ENCODE measurements around the gene BARHL1. TPM values are rescaled to one million over a fixed set of nuclear protein-coding genes. Genes with fewer than 3 reads are reported as not detected.

The BARHL1 gene
- total and polyA plus RNA-seq, 2 donors (not counting 3 experiments of a cell fraction or from before 2014, with no cell fraction given), result not detected

DNA sequence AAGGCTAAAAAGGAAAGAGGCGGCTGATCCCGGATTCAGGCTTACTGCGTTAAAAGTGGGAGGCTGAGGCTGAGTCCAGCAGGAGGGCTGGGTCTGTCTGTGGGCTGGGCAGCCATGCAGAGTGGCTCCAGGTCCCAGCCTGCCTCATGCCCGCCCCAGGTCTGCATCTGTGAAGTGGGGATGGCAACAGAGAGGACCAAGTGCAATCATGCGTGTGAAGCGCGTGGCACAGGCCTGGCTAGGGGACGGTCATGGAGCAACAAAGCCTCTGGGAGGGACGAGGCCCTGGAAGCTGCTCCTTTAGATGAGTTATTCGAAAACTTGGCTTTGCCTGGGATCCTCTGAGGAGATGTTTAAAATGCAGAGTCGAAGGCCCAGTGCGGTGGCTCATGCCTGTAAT is 30.4 kb upstream of the BARHL1 start:
- Histone ChIP-seq H3K9me3 (replicated peaks; ENCODE audit: control insufficient read depth, insufficient read depth, low read length) (no peaks in the 10 kb centered on the region), H4K20me1 (replicated peaks; ENCODE audit: control insufficient read depth, extremely low read depth, insufficient read depth, low read length) (no peaks in the 10 kb centered on the region), H3K27ac (ENCODE audit: insufficient read depth, low read depth, low read length) (no peak overlapping the region), H3K9me1 (replicated peaks; ENCODE audit: control insufficient read depth, extremely low read depth, insufficient read depth, low read length) (no peaks in the 10 kb centered on the region), H3K4me3 (replicated peaks in 1 of 3; ENCODE audit: insufficient read depth in 1 of 3, low read depth in 1 of 3, low read length in 3 of 3) (no peak overlapping the region), H3K9ac (replicated peaks; ENCODE audit: extremely low read depth, insufficient read depth, low read length) (no peak overlapping the region), H3K79me2 (ENCODE audit: control insufficient read depth, insufficient read depth, low read length) (no peaks in the 10 kb centered on the region), H3K4me2 (ENCODE audit: insufficient read depth, low read length) (no peak overlapping the region), H3K36me3 (ENCODE audit: control insufficient read depth in 2 of 2, extremely low read depth in 1 of 2, insufficient read depth in 2 of 2, low read length in 2 of 2) (no peaks in the 10 kb centered on the region), H3K4me1 (ENCODE audit: control insufficient read depth, extremely low read depth, insufficient read depth, low read length) (peaks cover 14% of the 10 kb centered on the region), H2AFZ (ENCODE audit: low read depth, low read length) (no peak overlapping the region), H3K27me3 (ENCODE audit: control insufficient read depth in 2 of 2, insufficient read depth in 2 of 2, low read length in 2 of 2) (no peaks in the 10 kb centered on the region)
- intact Hi-C loops (cut with micrococcal nuclease) (no loop called here), dilution Hi-C loops (cut with MboI; ENCODE audit: extremely low pct_ligation_motif_present, low sequenced_read_pairs) (no loop called here)
- TF ChIP-seq EZH2 (IDR thresholded peaks at IDR 0.05; ENCODE audit: borderline replicate concordance, low read depth, low read length, severe bottlenecking) (no peak), JUN (IDR thresholded peaks at IDR 0.05; ENCODE audit: borderline replicate concordance, insufficient read depth, insufficient read length, low read depth) (no peak), MYC (IDR thresholded peaks at IDR 0.05; ENCODE audit: low read depth, low read length) (no peak)
- TF ChIP-seq, protein P1, sequence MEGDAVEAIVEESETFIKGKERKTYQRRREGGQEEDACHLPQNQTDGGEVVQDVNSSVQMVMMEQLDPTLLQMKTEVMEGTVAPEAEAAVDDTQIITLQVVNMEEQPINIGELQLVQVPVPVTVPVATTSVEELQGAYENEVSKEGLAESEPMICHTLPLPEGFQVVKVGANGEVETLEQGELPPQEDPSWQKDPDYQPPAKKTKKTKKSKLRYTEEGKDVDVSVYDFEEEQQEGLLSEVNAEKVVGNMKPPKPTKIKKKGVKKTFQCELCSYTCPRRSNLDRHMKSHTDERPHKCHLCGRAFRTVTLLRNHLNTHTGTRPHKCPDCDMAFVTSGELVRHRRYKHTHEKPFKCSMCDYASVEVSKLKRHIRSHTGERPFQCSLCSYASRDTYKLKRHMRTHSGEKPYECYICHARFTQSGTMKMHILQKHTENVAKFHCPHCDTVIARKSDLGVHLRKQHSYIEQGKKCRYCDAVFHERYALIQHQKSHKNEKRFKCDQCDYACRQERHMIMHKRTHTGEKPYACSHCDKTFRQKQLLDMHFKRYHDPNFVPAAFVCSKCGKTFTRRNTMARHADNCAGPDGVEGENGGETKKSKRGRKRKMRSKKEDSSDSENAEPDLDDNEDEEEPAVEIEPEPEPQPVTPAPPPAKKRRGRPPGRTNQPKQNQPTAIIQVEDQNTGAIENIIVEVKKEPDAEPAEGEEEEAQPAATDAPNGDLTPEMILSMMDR (IDR thresholded peaks at IDR 0.05; ENCODE audit: extremely low read depth in 1 of 2, insufficient read depth in 1 of 2, low read depth in 1 of 2, low read length in 2 of 2), result no peak
- FAIRE-seq (no peak), DNase-seq (ENCODE audit: low read depth, low spot score) (no peak)
- POLR2A ChIA-PET, result no interaction called here
- CTCF ChIA-PET, result interaction anchor here (2.1 to 2.3 kb wide), 2 partner anchors 45 to 140 kb away, joined by 6 to 7 read pairs; no protein-coding TSS in a partner anchor
- no TSS peak for BruUV-seq (replicated peaks)

DNA sequence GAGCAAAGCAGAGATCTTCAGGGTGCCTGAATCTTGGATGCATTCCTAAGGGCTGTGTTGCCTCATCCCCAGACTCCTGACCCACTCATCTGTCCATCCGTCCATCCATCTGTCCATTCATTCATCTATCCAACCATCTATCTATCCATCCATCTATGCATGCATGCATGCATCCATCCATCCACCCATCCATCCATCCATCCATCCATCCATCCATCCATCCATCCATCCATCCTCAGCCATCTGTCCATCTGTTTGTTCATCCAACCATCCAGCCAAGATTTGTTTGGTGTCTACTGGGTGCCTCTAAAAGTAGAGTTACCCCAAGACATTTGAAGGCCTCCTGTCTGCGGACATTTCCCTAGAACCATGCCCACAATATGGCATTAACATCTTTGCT is 27.7 kb upstream of the BARHL1 start:
- BruUV-seq (replicated peaks), result no TSS peak
- H3K9me3 ChIP-seq (replicated peaks; ENCODE audit: control insufficient read depth, insufficient read depth, low read length), result no peaks in the 10 kb centered on the region
- H3K9ac ChIP-seq (replicated peaks; ENCODE audit: extremely low read depth, insufficient read depth, low read length), result no peak overlapping the region
- dilution Hi-C loops (cut with MboI; ENCODE audit: extremely low pct_ligation_motif_present, low sequenced_read_pairs), result no loop called here
- POLR2A ChIA-PET, result no interaction called here
- H4K20me1 ChIP-seq (replicated peaks; ENCODE audit: control insufficient read depth, extremely low read depth, insufficient read depth, low read length), result no peaks in the 10 kb centered on the region
- no peaks in the 10 kb centered on the region for H3K79me2 ChIP-seq (ENCODE audit: control insufficient read depth, insufficient read depth, low read length)
- no peak overlapping the region for H3K27ac ChIP-seq (ENCODE audit: insufficient read depth, low read depth, low read length)
- FAIRE-seq (no peak), DNase-seq (ENCODE audit: low read depth, low spot score) (no peak)
- peaks cover 0 to 5% of the 10 kb centered on the region in 2 experiments for H3K27me3 ChIP-seq (ENCODE audit: control insufficient read depth in 2 of 2, insufficient read depth in 2 of 2, low read length in 2 of 2)
- H2AFZ ChIP-seq (ENCODE audit: low read depth, low read length), result no peak overlapping the region
- CTCF ChIA-PET, result no interaction called here
- no peak overlapping the region for H3K4me2 ChIP-seq (ENCODE audit: insufficient read depth, low read length)
- TF ChIP-seq, protein P1 (IDR thresholded peaks at IDR 0.05; ENCODE audit: extremely low read depth in 1 of 2, insufficient read depth in 1 of 2, low read depth in 1 of 2, low read length in 2 of 2), result no peak
- TF ChIP-seq POLR2A (IDR thresholded peaks at IDR 0.05; ENCODE audit: low read depth, low read length), result no peak
- no peak for TF ChIP-seq MYC (IDR thresholded peaks at IDR 0.05; ENCODE audit: low read depth, low read length)
- TF ChIP-seq GATA2 (IDR thresholded peaks at IDR 0.05; ENCODE audit: insufficient read depth, insufficient read length, low read depth, low read length), result no peak
- H3K4me3 ChIP-seq (replicated peaks in 1 of 3; ENCODE audit: insufficient read depth in 1 of 3, low read depth in 1 of 3, low read length in 3 of 3), result no peak overlapping the region
- no peaks in the 10 kb centered on the region for H3K36me3 ChIP-seq (ENCODE audit: control insufficient read depth in 2 of 2, extremely low read depth in 1 of 2, insufficient read depth in 2 of 2, low read length in 2 of 2)
- intact Hi-C loops (cut with micrococcal nuclease), result no loop called here
- no peaks in the 10 kb centered on the region for H3K9me1 ChIP-seq (replicated peaks; ENCODE audit: control insufficient read depth, extremely low read depth, insufficient read depth, low read length)
- H3K4me1 ChIP-seq (ENCODE audit: control insufficient read depth, extremely low read depth, insufficient read depth, low read length), result peaks cover 3% of the 10 kb centered on the region

Data from endothelial cell of umbilical vein (primary cell).